GM19351 (cell line): ENCODE measurements around the gene UGT2B17.
"Not testable (repeated sequence)": the region's sequence is repeated elsewhere in the genome, so short reads cannot be mapped to it uniquely, and the experiment has no call there.

Experiments used
- ATAC-seq: cut with Tn5 transposase; IDR thresholded peaks from one replicate; pipeline ENCODE4 v1.9.1; 2021; ENCODE audit warnings: mild to moderate bottlenecking, moderate library complexity; ENCODE audit not compliant: unreplicated experiment

The UGT2B17 gene

DNA sequence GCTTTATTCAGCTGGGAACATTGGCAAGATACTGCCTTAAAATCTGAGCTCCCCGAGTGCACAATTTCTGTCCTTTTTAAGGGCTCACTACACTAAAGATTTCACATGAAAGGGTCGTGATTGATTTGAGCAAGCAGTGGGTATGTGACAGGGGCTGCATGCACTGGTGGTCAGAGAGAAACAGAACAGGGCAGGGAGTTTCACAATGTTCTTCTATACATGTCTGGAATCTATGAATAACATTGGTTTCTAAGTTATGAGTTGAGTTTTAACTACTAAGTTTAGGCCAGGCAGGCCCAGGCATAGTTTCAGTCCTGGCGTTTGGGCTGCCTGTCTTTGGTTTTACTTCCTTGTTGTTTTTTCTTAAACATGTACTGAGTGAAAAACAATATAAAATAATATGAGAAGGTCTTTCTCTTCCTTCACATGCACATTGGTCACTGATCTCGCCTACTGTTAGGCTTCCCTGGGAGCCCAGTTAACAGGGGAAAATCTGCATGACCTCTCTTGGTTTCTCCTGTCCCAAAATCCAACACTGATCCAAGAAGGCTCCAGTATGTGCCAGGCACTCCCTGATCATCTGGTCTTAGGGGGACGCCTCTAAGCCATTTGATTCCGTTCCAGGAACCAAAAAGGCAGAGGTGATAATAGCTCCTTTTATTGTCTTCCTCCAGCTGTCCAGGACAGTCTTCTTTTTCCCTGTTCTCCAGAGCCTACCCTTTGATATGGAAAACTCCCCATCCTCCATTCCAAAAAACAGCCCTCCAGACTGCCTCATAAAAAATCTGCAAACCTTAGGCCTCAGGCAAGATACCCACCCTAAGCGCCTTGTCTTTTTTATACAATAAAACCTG is at the start of gene UGT2B17:
UGT2B17 (minus strand) TSS at position 51 of the 854 bp plus-strand sequence. CDS start 7,838 bp downstream, outside the sequence.
- ATAC-seq: peak; percentile 81

DNA sequence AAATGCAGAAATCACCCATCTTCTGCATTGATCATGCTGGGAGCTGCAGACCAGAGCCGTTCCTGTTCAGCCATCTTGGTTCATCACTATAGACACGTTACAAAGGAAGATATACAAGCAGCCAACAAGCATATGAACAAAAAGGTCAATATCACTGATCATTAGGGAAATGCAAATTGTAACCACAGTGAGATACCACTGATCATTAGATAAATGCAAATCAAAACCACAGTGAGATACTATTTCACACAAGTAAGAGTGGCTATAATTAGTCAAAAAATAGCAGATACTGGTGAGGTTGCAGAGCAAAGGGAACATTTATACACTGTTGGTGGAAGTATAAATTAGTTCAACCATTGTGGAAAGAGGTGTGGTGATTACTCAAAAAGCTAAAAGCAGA is 46.6 kb upstream of the UGT2B17 start:
- ATAC-seq: peak; percentile 87

DNA sequence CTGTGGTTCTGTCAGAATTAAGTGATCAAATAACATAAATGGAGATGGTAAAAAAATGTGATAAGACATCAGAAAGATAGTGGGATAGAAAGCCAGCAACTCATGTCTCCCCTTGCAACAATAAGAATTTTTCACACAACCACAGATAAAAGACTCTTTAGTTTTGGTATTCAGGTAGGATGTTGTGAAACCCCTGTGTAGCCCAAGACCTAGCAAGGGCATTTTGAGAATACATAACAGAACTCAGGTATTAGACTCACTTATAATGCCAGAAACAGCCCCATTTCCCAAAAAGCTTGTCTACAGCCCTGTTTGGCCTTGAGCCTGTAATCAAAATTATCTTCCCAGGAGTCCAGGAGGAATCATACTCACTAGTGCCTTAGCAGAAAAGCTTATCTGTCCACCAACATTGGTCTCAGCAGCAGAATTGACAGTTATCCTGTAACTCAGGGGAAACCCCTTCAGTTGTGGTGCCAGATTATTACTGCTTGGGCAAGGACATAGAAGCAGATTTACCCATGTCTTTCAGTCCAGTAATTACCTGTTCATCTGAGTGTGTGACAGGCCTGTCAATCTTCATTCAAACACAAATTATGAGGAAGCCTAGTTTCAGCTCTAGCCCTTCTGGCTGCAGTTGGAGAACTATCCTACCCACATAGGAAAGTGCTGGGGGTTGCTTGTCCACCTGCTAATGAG is 41.0 kb upstream of the UGT2B17 start:
- no peak for ATAC-seq

DNA sequence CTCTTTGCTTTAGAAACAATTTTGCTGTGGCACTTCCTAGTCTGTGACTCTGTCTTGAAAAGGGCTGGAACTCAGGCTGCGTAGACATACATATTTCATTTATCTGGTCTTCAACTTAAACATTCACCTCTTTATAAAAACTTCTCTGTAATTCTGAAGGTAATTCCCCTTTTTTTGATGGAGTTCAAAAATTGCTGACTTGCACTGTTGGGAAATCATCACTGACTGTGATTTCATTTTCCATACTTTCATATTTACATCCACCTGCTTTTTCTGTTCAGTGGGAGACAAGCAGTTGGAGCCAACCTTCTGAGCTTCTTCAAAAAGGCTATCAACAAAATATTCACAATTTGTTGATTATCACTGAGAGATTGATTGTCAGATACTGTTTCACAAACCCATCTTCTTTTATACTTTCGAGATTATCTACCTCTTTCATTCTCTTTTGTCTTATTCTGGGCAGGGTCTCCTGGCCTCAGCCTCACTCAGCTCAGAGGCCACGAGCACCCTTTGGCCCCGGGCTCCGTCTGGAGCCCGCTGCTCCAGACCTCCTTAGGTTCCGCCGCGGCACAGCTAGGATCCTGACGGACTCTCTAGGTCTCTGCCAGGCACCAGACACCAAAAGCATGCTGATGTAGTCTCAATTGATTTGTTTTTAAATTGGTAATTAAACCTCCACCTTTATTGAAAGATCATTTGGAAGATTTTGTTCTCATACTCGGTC is 39.7 kb upstream of the UGT2B17 start:
- no peak for ATAC-seq

DNA sequence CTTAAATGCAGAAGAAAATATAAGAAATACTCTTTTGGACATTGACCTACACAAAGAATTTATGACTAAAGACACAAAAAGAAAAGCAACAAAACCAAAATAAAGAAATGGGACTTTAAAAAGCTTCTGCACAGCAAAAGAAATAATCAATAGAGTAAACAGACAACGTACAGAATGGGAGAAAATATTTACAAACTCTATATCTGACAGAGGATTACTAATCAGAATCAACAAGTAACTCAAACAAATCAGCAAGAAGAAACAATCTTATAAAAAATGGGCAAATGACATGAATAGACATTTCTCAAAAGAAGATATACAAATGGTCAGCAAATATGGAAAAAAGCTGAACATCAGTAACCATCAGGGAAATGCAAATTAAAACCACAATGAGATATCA is 37.6 kb upstream of the UGT2B17 start:
- ATAC-seq: no peak

DNA sequence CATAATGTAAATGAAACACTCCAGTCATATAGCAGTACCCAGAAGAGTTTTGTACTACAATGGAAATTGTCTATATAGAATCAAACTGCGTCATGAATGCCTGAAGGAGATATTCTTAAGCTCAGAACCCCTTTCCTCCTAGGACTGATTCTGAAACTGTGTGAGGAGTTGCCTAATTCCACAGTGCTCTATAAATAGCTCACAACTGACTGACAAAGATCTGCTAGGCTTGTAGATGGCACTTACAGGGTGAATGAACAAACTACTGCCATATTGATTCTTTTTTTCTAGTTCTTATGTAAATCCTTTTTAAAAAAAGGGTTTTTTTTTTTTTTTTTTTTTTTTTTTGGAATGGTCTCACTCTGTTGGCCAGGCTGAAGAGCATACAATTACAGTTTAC is 30.1 kb upstream of the UGT2B17 start:
- no peak for ATAC-seq

DNA sequence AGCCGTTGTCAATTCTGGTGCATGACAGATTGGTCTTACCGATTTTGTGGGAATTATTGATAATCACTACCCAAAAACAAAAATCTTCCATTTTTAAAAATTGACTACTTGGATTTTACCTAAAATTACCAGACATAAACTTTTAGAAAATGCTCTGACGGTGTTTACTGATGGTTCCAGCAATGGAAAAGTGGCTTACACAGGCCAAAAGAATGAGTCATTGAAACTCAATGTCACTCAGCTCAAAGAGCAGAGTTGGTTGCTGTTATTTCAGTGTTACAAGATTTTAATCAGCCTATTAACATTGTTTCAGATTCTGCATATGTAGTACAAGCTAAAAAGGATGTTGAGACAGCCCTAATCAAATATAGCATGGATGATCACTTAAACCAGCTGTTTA is 23.0 kb upstream of the UGT2B17 start:
- no peak for ATAC-seq

DNA sequence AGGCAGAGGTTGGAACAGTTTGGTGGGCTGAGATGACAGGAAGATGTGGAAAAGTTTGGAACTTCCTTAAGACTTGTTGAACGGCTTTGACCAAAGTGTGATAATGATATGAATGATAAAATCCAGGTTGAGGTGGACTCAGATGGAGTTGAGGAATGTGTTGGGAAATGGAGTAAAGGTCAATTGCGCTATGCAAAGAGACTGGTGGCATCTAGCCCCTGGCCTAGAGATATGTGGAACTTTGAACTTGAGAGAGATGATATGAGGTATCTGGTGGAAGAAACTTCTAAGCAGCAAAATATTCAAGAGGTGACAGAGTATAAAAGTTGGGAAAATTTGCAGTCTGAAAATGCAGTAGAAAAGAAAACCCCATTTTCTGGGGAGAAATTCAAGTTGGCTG is 21.4 kb upstream of the UGT2B17 start:
- ATAC-seq: no peak

DNA sequence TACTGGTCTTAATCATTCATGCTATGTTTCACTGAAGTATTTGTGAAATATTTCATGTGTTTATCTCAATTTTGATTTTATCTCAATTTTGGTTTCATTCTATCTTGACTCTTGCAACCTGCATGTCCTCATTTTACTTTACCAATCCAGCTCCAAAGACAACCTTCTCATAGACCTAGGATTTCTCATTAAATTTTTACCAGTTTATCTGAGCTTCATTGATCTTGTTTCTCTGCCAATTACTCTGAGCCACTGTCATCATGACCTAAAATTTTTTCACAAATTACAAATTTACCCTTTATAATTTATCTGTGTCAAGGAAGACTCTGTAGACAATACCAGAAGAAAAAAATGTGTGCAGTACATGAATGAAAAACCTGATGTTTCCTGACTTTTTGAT is 18.6 kb upstream of the UGT2B17 start:
- no peak for ATAC-seq

DNA sequence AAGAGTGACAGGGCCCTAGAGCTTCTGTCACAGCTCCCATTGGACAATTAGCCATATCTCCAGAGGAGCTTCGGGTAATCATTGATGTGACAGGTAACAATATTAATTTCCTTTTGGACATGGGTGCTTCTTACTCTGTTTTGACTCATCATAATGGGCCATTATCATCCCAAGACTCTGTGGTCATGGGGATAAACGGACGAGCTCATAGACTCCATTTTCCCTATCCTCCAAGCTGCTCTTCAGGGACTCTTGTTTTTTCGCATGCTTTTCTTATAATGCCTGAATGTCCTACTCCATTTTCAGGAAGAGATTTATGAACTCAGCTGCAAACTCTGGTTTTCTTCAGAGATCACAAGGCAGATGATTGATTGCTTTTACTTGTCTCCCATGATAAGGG is 17.0 kb upstream of the UGT2B17 start:
- ATAC-seq: peak; percentile 27

DNA sequence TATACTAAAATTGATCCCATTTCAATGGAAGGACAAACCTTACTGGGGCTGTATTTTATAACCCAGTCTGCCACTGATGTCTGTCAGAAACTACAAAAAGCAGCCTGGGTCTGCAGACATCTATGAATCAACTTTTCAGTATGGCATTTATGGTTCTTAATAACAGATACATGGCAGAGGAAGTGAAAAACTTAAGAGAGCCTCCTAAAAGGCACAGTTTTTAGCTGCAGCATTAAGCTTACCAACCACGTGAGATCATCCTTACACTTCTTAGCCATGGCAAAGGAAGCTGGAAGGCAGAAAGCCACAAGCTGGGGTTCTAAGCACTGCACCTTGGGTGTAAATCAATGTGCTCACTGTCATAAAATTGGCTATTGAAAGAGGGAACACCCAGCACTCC is 16.6 kb upstream of the UGT2B17 start:
- ATAC-seq: peak; percentile 84

DNA sequence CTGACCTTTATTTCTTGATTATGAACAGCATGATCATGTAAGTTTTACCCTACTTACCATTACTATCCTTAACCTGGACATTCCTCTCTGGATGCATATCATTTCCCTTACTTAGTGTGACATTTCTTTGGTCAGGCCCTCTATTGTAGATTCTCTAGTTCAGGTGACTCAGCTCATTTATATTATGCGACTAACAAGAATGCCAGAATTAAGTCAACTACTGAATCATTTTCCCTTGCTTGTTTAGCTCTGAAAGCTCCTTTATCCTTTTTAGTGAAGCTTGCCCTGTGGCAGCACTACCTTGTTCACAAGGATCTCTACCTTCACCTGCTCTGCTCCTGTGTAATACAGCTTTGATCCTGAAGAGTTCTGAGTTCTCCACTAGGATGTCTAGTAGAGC is 15.1 kb upstream of the UGT2B17 start:
- no peak for ATAC-seq

DNA sequence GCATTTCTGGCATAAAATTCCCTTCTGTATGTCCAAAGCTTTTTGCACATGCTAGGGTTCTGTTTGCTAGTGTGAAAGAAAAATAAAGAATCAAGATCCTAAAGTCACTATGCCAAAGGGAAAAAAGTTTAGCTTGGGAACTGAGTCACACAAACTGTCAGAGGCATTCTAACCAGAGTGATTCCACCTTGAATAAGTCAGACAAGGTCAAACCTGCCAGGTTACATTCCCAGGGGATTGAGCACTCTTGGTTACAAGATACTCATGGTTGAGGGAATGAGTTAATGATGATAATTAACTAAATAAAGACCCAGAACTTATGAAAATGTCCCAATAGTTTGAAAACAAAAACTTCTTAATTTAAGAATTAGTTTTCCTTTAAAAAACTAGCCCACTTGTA is 13.7 kb upstream of the UGT2B17 start:
- ATAC-seq: no peak

DNA sequence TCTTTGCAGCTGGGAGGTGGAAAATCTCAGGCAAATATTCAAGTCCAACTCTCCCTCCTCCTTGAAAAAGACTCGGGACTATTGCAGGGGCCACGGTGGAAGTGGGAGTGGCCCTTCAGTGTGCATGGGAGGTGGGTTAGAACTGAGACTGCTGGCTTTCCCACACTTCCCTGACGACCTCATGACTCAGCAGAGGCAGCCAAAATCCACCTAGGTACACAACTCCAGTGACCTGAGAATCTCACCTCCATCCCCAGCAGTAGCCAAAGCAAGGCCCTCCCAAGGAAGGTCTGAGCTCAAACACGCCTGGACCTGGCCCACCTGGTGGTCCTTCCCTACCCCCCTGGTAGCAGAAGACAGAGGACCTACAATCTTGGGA is 6.2 kb upstream of the UGT2B17 start:
- no peak for ATAC-seq

DNA sequence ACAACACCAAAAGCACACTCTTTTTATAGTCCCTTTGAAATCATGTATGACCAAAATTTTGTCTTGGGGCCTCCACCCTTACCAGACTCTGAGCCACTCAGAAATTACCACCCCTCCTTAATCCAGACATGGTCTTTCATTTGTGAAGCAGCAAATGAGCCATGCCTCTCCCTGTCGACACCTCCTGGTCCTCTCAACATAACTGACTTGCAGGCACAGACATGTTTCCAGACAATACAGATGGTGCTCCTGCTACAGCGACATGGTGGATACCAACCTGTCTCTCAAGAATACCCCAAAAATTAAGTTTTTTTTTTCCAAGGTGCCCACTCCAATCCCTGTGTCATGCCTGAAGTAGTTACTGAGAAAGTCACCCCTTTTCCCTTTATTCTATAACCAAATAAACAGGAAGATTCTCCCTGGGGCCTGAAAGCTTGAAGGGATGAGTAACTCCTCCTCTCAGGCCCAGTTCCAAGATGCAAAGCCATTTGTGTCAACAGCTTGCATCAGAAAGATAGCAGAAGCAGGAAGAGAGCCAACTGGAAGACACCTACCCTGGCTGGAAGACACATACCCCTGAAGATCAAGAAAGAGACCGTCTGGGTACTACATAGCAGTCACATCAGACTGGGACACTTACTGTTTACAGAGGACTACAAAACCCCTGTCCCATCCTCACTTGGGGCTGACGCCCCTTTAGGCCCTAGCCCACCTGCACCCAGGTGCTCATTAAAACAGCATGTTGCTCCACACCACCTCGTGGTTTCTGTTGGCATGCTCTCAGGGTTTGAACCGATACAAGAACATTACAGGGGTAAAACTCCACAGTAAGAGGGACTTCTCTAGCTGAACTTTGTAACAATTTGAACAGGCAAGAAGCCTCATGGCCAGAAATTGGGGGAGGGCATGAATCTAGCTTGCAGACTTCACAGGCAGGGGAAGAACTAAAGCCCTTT is 5.5 kb upstream of the UGT2B17 start:
- no peak for ATAC-seq

DNA sequence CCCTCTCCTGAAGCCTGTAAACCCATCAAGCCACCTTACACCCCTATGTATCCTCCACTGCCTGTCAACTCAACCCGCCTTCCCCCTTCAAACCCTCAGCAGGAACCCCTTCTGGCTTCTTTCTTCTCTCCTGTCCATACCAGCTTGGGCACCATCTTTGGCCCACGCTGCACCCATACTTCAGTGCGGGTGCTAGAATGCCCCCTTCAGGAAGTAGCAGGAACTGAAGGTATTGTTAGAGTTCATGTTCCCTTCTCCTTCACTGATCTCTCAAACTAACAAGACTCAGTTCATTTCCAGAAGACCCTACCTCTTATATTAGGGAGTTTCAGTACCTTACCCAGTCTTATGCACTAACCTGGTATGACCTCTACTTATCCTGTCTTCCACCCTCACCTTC is 1.5 kb upstream of the UGT2B17 start:
- ATAC-seq: no peak

DNA sequence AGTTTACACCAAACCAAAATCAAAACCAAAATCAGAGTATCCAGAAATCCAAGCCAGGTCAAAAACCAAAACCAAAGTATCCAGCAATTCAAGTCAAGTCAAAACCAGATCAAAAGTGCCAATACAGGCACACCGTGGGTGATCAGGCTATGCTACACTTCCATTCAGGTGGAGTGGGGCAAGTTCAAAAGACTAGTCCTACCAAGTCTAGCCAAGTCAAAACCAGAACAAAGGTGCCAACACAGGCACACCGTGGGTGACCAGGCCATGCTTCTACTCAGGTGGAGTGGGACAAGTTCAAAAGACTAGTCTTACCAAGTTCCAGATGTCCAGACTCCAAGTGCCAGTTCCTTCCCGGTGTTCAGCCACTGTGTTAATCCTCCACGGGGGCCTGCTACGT is 486 bp downstream of the UGT2B17 start:
- not testable (repeated sequence) for ATAC-seq

DNA sequence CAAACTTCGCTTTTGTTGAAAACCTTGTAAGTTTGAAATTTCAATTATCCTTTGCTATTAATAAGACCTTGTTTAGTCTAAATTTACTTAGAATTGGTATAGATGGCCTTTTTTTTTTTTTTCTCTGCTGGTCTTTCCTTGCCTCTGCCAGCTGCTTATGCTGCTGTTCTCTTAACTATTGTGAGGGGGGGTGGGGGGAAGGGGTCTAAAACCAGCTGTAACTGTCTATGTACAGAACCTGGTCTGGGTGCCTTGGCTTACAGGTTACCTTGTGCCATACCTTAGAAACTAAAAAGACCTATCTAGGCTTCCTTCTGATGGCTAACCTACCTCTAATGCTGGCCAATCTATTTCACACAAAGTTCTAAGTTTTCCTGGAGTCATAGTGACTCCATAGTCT is 1.0 kb downstream of the UGT2B17 start:
- ATAC-seq: no peak

DNA sequence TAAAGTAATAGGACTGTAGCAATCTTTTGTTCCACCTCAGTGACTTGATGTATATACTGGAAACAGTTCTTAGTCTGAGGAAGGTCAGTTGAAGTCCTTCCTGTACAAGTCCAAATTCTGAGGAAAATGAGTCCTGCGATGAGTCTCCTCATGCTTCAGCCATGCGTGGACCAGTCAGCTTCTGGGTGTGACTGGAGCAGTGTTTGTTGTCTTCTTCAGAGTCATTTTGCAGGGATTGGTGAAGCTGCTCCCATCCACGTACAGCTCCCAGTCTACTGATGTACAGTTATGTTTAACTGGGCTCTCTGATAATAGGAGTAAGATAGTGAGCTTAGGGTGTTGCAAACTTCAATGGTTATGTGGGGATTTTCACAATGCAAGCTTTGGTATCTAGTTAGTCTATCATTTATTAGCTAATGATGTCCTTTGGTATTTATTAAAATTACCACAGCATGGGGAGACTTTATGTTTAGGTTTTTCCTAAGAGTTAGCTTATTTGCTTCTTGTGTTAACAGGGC is 3.4 kb downstream of the UGT2B17 start:
- ATAC-seq: no peak

DNA sequence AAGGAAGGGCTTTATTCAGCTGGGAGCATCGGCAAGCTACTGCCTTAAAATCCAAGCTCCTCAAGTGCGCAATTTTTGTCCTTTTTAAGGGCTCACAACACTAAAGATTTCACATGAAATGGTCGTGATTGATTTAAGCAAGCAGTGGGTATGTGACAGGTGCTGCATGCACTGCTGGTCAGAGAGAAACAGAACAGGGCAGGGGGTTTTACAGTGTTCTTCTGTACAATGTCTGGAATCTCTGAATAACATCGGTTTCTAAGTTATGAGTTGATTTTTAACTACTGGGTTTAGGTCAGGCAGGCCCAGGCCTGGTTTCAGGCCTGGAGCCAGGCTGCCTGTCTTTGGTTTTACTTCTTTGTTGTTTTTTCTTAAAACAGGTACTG is 6.0 kb downstream of the UGT2B17 start:
- no peak for ATAC-seq
